NT2/D1 (cell line): ENCODE data around the gene RBM5.

Source experiments
- SUZ12 ChIP-seq: IDR thresholded peaks from 2 replicates; pipeline ENCODE4 v1.6.1; 2011; ENCODE audit not compliant: insufficient read length, insufficient read depth; ENCODE audit errors: extremely low read depth
- YY1 ChIP-seq: IDR thresholded peaks from 2 replicates; pipeline ENCODE4 v1.6.1; 2011; ENCODE audit not compliant: insufficient read length, insufficient read depth

DNA sequence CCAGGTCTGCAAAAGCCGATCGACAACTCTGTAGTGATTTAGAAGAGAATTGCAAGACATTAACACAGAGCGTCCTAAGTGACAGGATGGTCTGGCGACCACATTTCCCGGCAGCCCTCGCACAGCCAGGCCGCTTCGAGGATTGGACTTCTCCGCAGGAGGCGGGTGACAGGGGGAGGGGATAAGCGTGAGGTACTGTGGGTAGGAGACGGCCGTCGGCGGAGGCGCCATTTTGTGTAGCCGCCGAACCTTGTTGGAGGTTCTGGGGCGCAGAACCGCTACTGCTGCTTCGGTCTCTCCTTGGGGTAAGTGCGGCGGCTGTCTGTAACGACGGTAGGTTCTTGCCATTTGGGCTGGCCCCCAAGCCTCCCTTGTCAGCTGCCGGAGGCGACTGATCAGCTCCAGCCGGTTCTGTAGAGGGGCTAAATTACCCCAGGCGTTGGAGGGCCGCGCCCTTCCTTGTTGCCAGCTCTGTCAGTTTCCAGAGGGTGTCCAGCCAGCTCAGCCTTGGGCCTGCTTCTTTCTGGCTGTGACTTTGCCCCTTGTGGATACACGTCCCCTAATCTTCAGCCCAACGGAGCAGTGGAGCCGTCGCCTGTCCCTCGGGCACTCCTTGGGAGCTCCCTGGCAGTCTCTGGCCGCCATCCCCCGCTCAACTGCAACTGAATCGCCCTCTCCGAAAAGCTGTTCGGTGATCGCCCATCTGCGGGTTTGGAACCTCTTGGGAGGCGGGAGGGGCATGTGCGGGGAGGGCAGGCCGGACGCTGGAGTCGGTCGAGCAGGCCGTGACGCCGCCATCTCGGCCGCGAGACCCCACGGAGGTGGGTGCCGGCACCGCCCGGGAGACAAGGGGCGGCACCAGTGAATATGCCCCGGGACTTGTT is at the start of gene RBM5:
- TF ChIP-seq YY1 (peak; percentile 83), SUZ12 (no peak)
